HG03045 (cell line): ENCODE measurements around the gene SLC44A1.
"Not testable (repeated sequence)": the region's sequence is repeated elsewhere in the genome, so short reads cannot be mapped to it uniquely, and the experiment has no call there.

Experiments used
- ATAC-seq: cut with Tn5 transposase; IDR thresholded peaks from one replicate; pipeline ENCODE4 v1.9.1; 2021; ENCODE audit warnings: mild to moderate bottlenecking, moderate library complexity; ENCODE audit not compliant: unreplicated experiment

The SLC44A1 gene

GRCh38 chr9:105242062-105242461, 2.4 kb upstream of the SLC44A1 start:
- no peak for ATAC-seq

DNA sequence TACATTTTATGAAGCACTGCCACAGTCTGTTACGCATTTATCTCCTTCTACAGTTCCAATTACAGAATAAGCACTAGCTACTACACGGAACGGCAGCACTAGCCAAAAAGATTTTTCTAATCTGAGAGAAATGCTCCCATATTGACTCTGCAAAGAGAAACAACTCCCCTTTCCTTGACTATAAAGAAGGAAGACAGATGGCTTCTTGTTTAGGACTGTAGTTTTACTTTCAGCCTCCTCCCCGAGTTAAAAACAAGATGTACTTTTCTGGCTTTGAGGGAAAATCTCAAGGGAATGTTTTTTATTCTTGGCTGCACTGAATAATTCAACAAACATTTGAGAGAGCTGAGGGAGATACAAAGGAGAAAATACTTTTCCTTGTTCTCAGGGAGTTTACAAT, 1.9 kb upstream of the SLC44A1 start:
- ATAC-seq, result no peak

- no peak for ATAC-seq
Measured at GRCh38 chr9:105243015-105243686, 1.3 kb upstream of the SLC44A1 start.

- peak; percentile 58 for ATAC-seq
Measured at GRCh38 chr9:105244734-105245028, 230 bp downstream of the SLC44A1 start.

DNA sequence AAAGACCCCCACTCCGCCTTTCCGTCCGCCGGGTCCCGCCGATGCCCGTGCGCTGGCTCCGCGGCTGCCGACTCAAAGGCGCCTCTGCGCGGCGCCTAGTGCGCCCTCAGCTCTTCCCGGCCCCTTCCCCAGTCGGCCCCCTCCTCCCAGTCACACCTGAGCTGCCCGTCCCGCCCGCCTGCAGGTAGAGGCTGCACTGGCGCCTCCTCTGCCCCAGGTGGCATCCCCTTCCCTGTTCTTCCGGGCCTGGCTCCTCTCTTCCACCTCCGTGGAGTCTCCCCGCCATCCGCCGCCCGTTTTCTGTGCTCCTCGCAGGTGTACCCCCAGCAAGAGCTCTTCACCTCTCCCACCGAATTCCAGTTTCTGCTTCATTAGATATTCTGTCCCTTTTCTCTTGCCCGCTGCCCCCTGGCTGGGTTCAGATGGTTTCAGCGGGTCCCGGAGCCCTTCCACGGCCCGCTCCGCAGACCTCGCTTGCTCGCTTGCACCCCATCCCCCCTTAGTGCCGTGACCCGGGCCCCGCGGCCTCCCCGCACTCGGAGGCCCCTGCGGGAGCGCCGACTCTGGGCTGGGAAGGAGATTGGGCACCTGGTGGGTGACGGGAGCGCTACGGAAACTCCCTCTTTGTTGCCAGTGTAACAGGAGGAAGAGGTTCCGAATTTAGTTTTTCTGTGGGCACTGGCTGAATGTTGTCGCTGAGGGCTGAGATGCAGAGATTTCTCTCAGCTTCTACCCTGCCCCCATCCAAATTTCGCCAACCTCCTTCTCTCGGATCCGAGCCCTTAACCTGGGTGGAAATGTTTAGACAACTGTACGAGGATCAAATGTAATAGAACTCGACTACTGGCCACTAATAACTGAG, 809 bp downstream of the SLC44A1 start:
- peak; percentile 16 for ATAC-seq

DNA sequence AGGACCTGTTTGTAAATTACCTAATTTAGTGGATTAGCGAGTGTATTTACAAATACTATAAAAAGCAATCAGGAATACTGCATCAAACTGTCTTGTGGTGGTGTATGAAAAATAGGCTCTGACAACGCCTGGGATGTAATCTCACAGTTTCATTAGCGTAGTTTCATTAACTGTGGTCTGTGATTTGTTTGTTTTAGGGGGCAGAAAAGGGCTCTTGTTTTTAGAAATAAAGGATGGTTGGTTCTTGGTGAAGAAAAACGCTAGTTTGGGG, 1.4 kb downstream of the SLC44A1 start:
- ATAC-seq, result no peak

- ATAC-seq, result no peak
Measured at GRCh38 chr9:105246656-105247173, 2.3 kb downstream of the SLC44A1 start.

DNA sequence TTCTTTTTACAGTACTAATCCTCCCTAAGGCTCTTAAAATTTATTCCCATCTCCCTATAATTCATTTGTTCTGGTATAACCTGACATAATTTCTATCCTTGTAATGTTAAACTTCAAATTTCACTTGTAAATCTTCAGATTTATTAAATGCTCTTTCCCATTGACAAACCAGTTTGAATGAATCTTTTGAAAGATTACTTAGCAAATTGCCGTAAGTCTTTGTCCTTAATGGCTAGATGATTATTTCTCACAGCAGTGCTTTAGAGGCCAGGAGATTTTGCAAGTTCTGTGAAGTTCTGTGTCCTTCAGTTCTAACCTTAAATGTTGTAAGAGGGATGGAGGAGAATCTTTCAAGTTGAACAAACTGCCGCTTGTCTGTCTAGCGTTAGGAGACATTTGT, 4.2 kb downstream of the SLC44A1 start:
- ATAC-seq, result no peak

GRCh38 chr9:105251133-105251532, 6.7 kb downstream of the SLC44A1 start:
- ATAC-seq, result no peak

DNA sequence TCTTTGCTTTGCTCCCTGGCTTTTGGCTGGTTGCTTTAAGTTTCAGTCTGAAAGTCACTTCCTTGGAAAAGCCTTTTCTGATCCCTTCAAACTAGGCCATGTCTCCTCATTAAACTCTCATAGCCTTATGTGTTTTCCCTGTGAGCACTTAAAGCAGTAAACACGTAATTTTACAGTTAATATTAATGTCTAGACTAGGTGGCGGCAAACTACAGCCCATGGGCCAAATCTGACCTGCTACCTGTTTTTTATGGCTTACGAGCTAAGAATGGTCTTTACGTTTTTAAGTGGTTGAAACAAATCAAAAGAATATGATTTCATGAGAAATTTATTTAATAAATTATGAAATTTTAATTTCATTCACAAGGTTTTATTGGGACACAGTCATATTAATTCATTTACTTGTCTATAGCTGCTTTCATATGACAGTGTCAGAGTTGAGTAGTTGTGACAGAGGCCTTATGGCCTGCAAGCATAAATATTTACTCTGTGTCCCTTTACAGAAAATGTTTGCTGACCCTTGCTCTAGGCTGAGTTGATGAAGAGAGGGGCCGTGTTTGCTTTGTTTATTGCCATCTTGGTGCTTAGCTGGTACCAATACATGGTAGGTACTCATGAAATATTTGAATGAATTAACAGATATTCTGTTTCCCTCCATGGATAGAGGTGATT, 7.4 kb downstream of the SLC44A1 start:
- ATAC-seq, result no peak

DNA sequence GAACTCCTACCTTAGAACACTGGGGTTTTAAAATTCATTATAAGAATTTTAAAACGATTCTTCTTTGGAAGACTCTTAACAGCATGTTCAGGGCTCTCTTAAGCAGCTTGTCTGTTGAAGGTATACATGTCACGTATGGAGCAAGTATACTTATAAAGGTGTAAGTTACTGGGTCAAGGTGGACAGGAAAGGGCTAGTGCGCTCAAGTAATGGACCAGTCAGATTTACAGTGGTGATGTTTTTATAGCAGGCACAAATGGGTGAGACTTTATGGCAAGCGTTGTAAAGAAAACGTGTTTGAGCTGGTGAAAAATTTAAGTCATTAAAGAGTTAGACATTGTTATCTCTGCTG, 7.9 kb downstream of the SLC44A1 start:
- ATAC-seq, result no peak

GRCh38 chr9:105254226-105254625, 9.8 kb downstream of the SLC44A1 start:
- no peak for ATAC-seq

DNA sequence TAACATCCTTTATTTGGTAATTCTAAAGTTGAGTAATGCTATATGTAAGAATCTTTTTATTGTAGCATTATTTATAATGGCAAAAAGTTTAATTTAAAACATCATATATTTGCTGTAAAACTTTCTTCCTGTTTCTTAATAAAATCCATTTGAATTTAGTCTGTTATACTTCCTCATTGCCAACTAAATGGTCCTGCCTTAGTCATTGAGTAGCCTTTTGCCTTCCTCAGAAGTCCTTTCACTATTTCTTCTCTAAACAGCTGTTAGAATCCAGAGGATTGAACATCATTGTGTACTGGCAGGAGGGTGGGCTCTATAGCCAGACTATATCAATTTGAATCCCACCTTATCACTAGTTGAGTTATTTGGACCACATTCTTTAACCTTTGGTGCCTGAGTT, 11.0 kb downstream of the SLC44A1 start:
- ATAC-seq, result no peak

- not testable (repeated sequence) for ATAC-seq
Measured at GRCh38 chr9:105256569-105256968, 12.1 kb downstream of the SLC44A1 start.

DNA sequence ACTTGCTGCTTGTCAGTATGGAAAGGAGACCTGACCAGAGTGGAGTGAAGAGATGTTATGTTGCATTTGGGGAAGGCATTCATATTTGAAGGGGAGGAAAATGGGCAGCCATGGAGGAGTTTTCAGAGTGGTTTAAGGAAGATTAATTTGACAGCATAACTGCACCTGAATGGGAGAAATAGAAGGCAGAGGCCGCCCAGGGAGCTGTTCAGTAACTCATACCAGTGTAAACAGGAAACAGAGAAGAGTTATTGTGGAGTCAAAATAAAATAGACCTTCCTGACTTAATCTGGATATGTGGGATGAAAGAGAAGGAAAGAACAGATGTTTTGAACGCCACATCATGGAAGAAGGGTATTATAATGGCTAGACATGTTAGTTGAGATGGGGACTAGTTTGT, 13.4 kb downstream of the SLC44A1 start:
- no peak for ATAC-seq

DNA sequence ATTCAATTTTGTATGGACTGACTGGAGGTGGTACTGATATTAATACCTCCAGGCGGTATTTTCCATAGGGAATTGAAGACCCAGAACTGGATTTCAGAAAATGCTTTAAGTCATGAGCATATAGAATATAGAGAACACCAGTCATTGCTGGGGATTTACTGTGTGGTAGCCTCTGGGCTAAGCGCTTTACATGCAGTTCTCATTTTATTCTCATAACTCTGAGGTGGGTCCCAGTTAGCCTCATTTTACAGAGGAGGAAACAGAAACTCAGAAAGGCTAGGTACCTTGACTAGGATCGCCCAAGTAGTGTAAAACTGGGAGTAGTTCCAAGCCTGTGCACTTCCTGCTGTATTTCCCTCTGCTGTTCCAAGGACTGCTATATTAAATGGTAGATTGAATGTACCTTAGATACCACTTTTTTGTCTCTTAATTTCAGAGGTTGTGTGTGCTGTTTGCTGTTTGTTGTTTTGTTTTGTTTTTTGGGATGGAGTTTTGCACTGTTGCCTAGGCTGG, 13.8 kb downstream of the SLC44A1 start:
- ATAC-seq, result no peak

GRCh38 chr9:105259274-105259673, 14.8 kb downstream of the SLC44A1 start:
- no peak for ATAC-seq

- ATAC-seq, result no peak
Measured at GRCh38 chr9:105259731-105260612, 15.5 kb downstream of the SLC44A1 start.

GRCh38 chr9:105262497-105262896, 18.0 kb downstream of the SLC44A1 start:
- no peak for ATAC-seq

- ATAC-seq, result no peak
Measured at GRCh38 chr9:105264380-105264779, 19.9 kb downstream of the SLC44A1 start.

GRCh38 chr9:105268254-105268653, 23.8 kb downstream of the SLC44A1 start:
- not testable (repeated sequence) for ATAC-seq
